C1 segment of cervical spinal cord (tissue), 14 donors: ENCODE data around the gene JMJD8.

Experiments used
- DNase-seq, 14 donors: peaks; one replicate each; lab custom pipeline; 2025; lab: John Stamatoyannopoulos, UW

The JMJD8 gene

DNA sequence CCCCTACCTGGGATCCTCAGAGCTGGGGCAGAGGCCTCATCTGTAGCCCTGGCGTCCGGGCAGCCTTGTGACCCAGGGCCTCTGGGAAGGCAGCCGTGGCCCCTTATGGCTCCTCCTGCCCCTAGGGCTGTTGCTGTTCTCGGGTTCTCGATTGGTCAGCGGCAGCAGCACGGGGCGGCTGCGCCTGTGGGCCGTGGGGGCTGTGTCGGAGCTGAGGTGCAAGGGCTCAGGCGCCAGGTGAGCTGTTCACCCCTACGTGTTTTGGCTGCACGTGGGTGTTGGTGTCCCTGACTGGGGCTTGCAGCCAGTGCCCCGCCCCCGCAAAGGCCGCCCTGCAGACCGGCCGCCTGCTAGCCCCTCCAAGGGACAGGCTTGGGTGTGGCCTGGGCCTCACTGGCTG lies 22.0 kb downstream of the JMJD8 start:
- no peak for DNase-seq

DNA sequence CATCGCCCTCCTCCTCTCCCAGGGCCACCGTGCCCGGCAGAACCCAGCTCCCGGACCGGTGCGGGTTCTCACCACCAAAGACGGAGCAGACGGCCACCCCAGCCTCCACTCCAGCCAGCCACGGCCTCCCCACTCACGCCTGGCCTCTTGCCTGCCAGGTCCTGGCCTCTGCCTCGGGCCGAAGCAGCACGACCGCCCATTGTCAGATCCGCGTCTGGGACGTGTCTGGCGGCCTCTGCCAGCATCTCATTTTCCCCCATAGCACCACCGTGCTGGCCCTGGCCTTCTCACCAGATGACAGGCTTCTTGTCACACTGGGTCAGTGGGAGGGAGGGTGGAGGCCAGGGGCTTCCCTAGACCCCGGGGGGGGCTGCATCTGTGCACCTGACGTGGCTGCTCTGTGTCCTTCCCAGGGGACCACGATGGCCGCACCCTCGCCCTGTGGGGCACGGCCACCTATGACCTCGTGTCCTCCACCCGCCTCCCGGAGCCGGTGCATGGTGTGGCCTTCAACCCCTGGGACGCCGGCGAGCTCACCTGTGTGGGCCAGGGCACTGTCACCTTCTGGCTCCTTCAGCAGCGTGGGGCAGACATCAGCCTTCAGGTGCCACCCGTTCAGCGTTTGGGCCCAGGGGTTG lies 22.8 kb downstream of the JMJD8 start:
- DNase-seq, result no peak

- DNase-seq, result peak in 12 of 14 donors; percentile 36 to 82 (median 63)
Observed at GRCh38 chr16:660459-661183, 23.5 kb downstream of the JMJD8 start.

DNA sequence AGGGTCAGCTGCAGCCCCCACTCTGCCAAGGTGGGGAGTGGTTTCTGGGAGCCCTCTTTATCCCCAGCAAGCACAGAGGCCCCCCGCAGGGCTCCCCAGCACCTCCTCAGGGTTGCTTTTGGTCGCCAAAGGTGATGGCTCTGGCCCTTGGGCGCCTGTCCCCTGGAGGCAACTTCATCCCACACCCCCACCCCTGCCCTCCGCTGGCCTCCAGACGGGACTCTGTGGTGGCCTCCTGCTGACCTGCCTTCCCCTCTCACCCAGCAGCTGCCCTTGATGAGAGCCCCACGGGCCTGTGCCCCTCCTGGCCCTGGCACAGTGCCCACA lies 24.0 kb downstream of the JMJD8 start:
- no peak for DNase-seq

GRCh38 chr16:659618-660017 lies 24.5 kb downstream of the JMJD8 start:
- DNase-seq, result no peak

DNA sequence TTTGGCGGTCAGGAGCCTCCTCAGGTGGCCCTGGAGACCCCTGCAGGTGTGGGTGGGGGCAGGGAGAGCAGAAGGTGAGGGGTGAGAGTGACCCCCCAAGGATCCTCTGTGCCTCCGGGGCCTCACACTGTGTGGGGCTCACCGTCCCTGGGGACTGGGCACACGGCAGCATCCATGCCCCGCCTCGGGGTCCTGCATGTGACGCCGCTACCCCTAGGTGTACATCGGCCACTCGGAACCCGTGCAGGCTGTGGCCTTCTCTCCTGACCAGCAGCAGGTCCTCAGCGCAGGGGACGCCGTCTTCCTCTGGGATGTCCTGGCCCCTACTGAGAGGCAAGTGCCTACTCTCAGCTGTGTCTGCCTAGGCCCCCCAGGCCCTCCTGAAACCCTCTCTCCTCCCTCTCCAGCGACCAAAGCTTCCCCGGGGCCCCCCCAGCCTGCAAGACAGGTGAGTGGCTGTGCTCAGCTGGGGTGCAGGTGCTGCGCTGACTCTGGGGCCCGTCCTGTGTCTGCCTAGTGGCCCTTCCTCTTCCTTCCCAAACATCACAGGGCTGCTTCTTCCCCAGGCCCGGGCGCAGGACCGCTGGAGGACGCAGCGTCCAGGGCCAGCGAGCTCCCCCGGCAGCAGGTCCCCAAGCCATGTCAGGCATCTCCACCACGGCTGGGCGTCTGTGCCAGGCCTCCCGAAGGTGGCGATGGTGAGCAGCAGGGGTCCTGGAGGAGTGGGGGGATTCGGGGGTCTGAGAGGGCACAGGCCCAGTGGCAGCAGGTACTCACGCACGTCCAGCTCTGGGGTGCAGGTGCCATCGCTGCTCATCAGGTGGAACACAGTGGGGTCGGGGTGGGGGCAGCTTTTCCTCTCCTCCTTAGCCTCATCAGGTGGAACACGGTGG lies 25.2 kb downstream of the JMJD8 start:
- no peak for DNase-seq

- no peak for DNase-seq
Observed at GRCh38 chr16:657487-657886, 26.6 kb downstream of the JMJD8 start.

- no peak for DNase-seq
Observed at GRCh38 chr16:654034-654433, 30.1 kb downstream of the JMJD8 start.

- no peak for DNase-seq
Observed at GRCh38 chr16:652454-653305, 31.5 kb downstream of the JMJD8 start.

DNA sequence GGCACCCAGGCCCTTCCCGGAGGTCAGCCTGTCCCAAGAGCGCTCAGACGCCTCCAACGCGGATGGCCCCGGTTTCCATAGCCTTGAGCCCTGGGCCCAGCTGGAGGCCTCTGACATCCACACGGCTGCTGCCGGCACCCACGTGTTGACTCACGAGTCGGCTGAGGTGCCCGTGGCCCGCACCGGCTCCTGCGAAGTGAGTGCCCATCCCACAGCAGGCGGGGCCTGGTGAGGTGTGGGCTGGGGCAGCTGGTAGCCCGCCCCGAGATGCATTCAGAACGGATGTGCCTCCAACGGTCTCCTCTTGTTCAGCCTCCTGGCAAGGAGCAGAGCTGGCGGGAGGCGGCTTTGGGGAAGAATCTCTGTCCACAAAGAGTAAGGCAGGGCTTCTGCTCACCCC lies 32.3 kb downstream of the JMJD8 start:
- DNase-seq, result no peak

- no peak for DNase-seq
Observed at GRCh38 chr16:649631-650030, 34.5 kb downstream of the JMJD8 start.

DNA sequence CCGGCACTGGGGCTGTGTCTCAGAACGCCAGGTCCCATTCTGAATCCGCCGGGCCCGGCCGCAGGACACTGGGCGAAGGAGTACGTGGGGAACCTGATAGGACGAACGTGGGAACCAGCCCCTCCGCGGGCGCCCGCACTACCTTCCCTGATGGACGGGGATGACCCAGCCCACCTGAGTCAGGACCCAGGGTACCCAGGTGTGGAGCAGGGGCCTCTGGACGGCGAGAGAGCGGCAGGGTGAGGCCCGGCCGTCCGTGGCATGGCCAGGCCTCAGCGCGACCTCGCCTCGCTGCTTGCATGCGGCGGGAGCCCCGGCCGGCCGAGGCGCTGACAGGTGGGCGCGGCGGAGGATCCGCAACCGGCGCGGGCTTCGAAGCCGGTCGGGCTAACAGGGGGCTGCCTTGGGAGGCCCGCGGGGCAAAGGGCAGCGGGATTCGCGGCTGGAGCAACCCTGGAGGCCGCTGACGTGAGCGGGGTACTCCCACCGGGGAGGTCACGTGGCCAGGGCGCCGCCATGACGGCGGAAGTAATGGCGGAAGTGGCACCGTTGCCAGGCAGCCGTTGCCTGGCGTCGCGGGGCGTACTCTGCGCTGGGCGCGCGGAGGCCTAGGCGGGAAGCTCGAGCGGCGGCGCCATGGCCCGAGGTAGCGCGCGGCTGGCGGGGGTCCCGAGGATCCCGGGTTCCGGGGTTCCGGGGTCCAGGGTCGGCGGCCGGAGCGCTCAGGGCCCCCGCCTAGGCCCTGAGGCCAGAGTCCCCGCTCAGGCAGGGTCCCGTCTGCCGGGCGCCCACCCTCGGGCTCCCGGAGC lies 35.1 kb downstream of the JMJD8 start, which contains the start of gene WDR90:
Gene WDR90, plus strand, starts transcription at position 585 of the 809 bp plus-strand sequence. Its CDS starts 52 bp downstream, at position 637.
- peak; percentile 47 to 93 (median 84) for DNase-seq

DNA sequence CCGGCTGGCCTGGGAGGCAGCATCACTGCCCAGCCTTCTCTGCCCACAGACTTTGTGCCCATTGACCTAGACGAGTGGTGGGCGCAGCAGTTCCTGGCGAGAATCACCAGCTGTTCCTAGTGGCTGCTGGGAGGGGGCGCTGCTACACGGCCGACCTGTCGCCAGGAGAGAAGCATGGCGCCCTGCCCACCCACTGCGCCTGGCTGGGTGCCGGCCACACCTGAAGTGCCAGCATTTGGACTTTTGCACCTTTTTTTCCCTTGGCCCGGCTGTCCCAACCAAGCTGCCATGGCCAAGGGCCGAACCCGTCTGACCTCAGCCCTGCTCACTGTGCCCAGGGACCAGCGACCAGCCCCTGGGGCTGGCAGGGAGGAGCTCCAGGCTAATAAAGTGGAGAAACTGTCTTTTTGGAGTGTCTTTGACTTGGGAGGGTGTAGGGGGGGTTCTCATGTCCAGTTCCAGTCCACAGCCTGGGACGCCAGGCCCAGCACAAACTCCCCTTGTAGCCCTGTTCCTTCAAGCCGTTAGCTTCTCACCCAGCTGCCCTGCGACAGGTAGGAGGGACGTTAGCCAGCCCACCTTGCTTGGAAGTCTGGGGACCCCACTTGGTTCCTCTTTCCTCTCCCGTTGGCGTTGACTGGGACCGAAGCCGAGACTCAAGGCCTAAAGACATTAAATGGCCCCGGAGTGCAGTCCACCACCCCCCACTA lies 35.9 kb downstream of the JMJD8 start:
- no peak for DNase-seq

GRCh38 chr16:647173-647902 lies 36.8 kb downstream of the JMJD8 start:
- DNase-seq, result no peak

- no peak for DNase-seq
Observed at GRCh38 chr16:646679-647172, 37.4 kb downstream of the JMJD8 start.

DNA sequence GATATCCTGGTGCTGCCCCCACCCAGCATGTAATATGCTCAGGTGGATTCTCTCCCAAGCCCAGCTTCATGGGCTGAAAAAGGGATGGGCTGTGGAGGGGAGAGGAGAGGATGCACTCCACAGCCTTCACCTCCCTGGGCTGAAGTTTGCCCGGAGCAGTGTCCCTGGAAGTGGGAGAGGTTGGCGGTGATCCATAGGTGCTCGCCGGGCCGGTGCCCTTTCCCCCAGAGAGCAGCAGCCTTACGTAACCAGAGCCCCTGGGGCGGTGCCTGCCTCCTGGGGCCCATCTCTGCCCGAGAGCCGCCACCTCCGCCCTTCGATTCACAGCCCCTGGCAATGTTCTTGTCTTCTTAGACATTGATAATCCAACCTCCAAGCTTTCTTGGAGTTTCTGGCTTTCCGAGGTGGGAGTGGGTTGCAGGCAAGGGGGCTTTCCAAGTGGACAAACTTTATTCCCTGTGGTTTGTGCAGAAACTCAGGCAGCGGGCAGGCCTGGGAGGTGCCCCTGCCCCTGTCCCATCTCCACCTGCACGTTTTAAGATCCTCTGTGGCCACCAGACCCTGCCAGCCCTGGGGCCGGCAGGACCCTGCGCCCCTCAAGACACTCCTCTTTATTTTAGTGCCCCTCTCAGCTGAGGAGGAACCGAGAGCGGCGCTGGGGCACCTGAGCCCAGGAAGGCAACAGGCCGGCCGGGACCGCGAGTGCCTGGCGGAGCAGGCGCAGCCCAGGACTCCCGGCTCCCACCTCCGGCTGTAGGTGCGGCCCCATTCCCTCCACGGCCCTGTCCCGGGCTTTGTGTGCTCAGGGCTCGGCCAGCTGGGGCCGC lies 38.1 kb downstream of the JMJD8 start:
- DNase-seq, result no peak

GRCh38 chr16:644556-644955 lies 39.6 kb downstream of the JMJD8 start:
- DNase-seq, result no peak

DNA sequence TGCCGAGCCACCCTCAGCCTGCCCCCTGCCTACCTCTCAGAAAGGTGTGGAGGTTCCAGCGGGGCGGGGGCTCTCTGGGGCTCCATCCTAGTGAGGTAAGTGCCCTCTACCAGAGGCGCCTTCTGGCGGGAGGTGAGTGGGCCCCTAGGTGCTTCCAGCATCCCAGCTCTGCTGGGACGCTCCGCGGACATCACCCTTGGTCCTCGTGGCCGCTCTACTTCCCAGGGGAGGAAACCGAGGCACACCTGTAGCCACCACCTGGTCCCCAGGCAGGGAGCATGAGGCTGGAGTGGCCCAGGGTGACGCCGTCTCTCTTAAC lies 41.1 kb downstream of the JMJD8 start:
- no peak for DNase-seq
